GM21360 (cell line): ENCODE data around the gene UBXN10.

Experiments used
- ATAC-seq: cut with Tn5 transposase; IDR thresholded peaks from one replicate; pipeline ENCODE4 v1.9.1; 2021; ENCODE audit warnings: mild to moderate bottlenecking, moderate library complexity; ENCODE audit not compliant: unreplicated experiment

Gene UBXN10

DNA sequence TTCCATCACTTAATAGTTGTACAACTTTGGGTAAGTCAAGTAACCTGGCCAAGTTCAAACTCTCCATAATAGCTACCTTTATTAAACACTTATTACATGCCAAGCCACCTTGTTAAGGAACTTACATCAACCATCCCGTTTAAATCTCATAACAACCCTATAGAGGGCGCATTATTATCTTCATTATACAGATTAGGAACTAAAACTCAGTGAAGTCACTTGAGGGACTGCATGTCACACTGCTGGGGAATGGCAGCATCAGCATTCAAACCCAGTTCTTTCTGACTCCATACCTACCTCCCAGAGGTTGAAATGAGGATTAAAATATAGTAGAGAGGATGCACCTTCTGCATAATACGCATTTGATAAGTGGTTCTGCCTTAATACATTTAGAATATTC lies 47.5 kb downstream of the UBXN10 start:
- ATAC-seq, result no peak

DNA sequence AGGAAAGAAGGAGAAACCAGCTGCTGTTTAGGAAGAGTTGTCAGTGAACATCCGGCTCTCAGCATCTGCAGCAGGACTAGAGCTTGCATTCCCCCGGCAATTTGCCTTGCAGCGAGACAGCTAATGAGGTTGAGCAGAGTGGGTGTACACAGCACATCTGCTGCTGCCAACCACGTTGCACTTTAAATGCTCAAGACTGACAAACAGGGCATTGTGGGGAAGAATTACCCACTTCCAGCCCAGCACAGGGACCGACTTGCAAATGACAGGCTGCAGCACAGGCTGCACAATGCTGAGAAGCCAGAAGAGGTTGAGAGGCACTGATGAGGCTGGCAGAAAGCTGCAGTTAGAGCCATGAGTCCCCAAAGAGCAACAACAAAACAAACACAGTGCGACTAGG lies 48.0 kb downstream of the UBXN10 start:
- no peak for ATAC-seq

- ATAC-seq, result no peak
Observed at GRCh38 chr1:20234788-20235535, 49.1 kb downstream of the UBXN10 start.

GRCh38 chr1:20237646-20238045 lies 51.8 kb downstream of the UBXN10 start:
- ATAC-seq, result no peak

DNA sequence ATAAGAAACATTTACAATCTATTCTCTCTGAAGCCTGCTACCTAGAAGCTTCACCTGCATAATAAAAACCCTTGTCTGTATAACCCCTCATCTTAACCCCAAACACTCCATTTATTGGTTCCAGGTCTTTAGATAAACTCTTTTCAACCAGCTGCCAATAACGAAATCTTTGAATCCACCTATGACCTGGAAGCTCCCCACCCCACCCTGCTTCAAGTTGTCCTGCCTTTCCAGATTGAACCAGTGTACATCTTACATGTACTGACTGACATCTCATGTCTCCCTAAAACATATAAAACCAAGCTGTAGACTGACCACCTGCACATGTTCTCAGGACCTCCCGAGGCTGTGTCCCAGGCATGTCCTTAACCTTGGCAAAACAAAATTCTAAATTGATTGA lies 54.1 kb downstream of the UBXN10 start:
- no peak for ATAC-seq

DNA sequence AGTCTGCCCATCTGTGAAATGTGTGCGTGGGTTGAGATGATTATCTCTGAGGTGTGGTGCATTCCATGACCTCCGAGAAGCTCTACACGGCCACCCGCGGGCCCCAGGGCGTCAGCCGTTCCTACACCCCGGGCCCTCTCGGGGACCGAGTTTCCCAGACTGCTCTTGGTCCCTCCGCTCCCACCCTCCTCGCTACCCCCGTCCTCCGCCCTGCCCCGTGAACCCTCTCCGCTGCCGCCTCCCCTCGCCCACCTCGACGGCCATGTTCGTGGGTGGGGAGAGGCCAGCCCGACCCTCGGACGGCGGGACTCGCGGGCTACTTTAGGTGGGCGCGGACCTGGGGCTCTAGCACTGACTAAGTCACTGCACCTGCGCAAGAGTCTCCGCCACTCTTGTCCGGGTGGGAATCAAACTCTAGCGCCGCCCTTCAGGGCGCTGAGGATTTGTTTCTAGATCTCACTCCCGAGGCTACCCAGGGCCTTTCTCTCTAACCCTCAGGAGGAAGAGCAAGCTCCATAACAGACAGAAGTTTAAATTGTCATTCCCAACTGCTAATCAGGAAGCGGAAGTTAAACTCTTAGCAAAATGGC lies 57.1 kb downstream of the UBXN10 start:
- no peak for ATAC-seq
